MG63 (cell line): Measurements from ENCODE around the gene EIF4B. TPM values are rescaled to one million over a fixed set of nuclear protein-coding genes. Genes with fewer than 3 reads are reported as not detected.
"Not testable (repeated sequence)": the region's sequence is repeated elsewhere in the genome, so short reads cannot be mapped to it uniquely, and the experiment has no call there.

ENCODE experiments used
- DNase-seq: peaks from one replicate; pipeline ENCODE4 v3.0.0-alpha.2; 2020
- H3K27me3 ChIP-seq: fragments of 250-450 bp; sonication (Bioruptor Pico); 2 replicates; pipeline ENCODE4 v1.5.1; 2020; ENCODE audit warnings: mild to moderate bottlenecking, moderate library complexity
- H3K36me3 ChIP-seq: fragments of 250-450 bp; sonication (Bioruptor Pico); 2 replicates; pipeline ENCODE4 v1.5.1; 2020; ENCODE audit warnings: mild to moderate bottlenecking, moderate library complexity
- H3K4me3 ChIP-seq: fragments of 250-450 bp; sonication (Bioruptor Pico); 2 replicates; pipeline ENCODE4 v1.5.1; 2020; ENCODE audit warnings: mild to moderate bottlenecking, moderate library complexity
- H3K9me3 ChIP-seq: fragments of 250-450 bp; sonication (Bioruptor Pico); 2 replicates; pipeline ENCODE4 v1.5.1; 2020; ENCODE audit warnings: mild to moderate bottlenecking, moderate library complexity
- total RNA-seq: library from RNA; depleted of rRNA; stranded (reverse); fragments of >200 nt; shearing (Covaris generic); gene quantifications from 2 replicates; pipeline ENCODE4 v1.2.3, GENCODE V29; 2014; ENCODE audit warnings: low replicate concordance

The EIF4B gene
- total RNA-seq, 1 experiment from 2014 or later: 684 TPM

- no peak for DNase-seq
- no peaks in the 10 kb centered on the region for H3K27me3 ChIP-seq
Observed at GRCh38 chr12:52988898-52989297, 17.4 kb upstream of the EIF4B start.

GRCh38 chr12:52990206-52990605, 16.1 kb upstream of the EIF4B start:
- peak; percentile 17 for DNase-seq
- no peaks in the 10 kb centered on the region for H3K36me3 ChIP-seq
- H3K4me3 ChIP-seq: no peak overlapping the region
- no peaks in the 10 kb centered on the region for H3K9me3 ChIP-seq
- H3K27me3 ChIP-seq: no peaks in the 10 kb centered on the region

More at GRCh38 chr12:52988898-52989297, 17.4 kb upstream of the EIF4B start:
- no peaks in the 10 kb centered on the region for H3K9me3 ChIP-seq
- no peaks in the 10 kb centered on the region for H3K36me3 ChIP-seq
- no peak overlapping the region for H3K4me3 ChIP-seq

GRCh38 chr12:52992240-52992639, 14.0 kb upstream of the EIF4B start:
- not testable (repeated sequence) for DNase-seq, H3K36me3 ChIP-seq, H3K4me3 ChIP-seq, H3K27me3 ChIP-seq, H3K9me3 ChIP-seq

- H3K36me3 ChIP-seq: no peaks in the 10 kb centered on the region
- H3K27me3 ChIP-seq: no peaks in the 10 kb centered on the region
- peak; percentile 9 for DNase-seq
- H3K4me3 ChIP-seq: no peak overlapping the region
- H3K9me3 ChIP-seq: no peaks in the 10 kb centered on the region
Observed at GRCh38 chr12:52992699-52993557, 13.3 kb upstream of the EIF4B start.

GRCh38 chr12:52993558-52993869, 12.7 kb upstream of the EIF4B start:
- H3K27me3 ChIP-seq: no peaks in the 10 kb centered on the region
- no peak for DNase-seq
- H3K9me3 ChIP-seq: no peaks in the 10 kb centered on the region
- no peak overlapping the region for H3K4me3 ChIP-seq
- H3K36me3 ChIP-seq: no peaks in the 10 kb centered on the region

GRCh38 chr12:53004178-53004577, 2.1 kb upstream of the EIF4B start:
- H3K9me3 ChIP-seq: no peaks in the 10 kb centered on the region
- H3K4me3 ChIP-seq: no peak overlapping the region
- peaks cover 22% of the 10 kb centered on the region for H3K36me3 ChIP-seq
- H3K27me3 ChIP-seq: no peaks in the 10 kb centered on the region
- DNase-seq: peak; percentile 60

- Histone ChIP-seq H3K4me3 (peak overlapping the region; percentile 94; the same call in 1 of the 2 replicates), H3K27me3 (no peaks in the 10 kb centered on the region), H3K36me3 (peaks cover 26% of the 10 kb centered on the region), H3K9me3 (no peaks in the 10 kb centered on the region)
- DNase-seq: peak; percentile 10
Observed at GRCh38 chr12:53004582-53004981, 1.7 kb upstream of the EIF4B start.

- no peak for DNase-seq
- H3K36me3 ChIP-seq: peaks cover 34% of the 10 kb centered on the region
- H3K9me3 ChIP-seq: no peaks in the 10 kb centered on the region
- H3K27me3 ChIP-seq: no peaks in the 10 kb centered on the region
- H3K4me3 ChIP-seq: peak overlapping the region; percentile 94
Observed at GRCh38 chr12:53005215-53005985, 856 bp upstream of the EIF4B start.

- H3K36me3 ChIP-seq: peaks cover 49% of the 10 kb centered on the region
- DNase-seq: peak; percentile 86
- peak overlapping the region; percentile 94 for H3K4me3 ChIP-seq
- H3K9me3 ChIP-seq: no peaks in the 10 kb centered on the region
- no peaks in the 10 kb centered on the region for H3K27me3 ChIP-seq
Observed at GRCh38 chr12:53006810-53007309, 604 bp downstream of the EIF4B start.

- Histone ChIP-seq H3K4me3 (peak overlapping the region; percentile 94), H3K27me3 (no peaks in the 10 kb centered on the region), H3K9me3 (no peaks in the 10 kb centered on the region), H3K36me3 (peaks cover 53% of the 10 kb centered on the region)
- no peak for DNase-seq
Observed at GRCh38 chr12:53007343-53007742, 1.1 kb downstream of the EIF4B start.

GRCh38 chr12:53008760-53009159, 2.5 kb downstream of the EIF4B start:
- peak overlapping the region; percentile 94 for H3K4me3 ChIP-seq
- peaks cover 67% of the 10 kb centered on the region for H3K36me3 ChIP-seq
- peak; percentile 5 for DNase-seq
- H3K27me3 ChIP-seq, H3K9me3 ChIP-seq: not testable (repeated sequence)

GRCh38 chr12:53010955-53011354, 4.7 kb downstream of the EIF4B start:
- Histone ChIP-seq H3K4me3 (no peak overlapping the region), H3K36me3 (peaks cover 85% of the 10 kb centered on the region), H3K9me3 (no peaks in the 10 kb centered on the region), H3K27me3 (no peaks in the 10 kb centered on the region)
- DNase-seq: no peak

- Histone ChIP-seq H3K27me3 (no peaks in the 10 kb centered on the region), H3K9me3 (no peaks in the 10 kb centered on the region), H3K36me3 (peaks cover 92% of the 10 kb centered on the region), H3K4me3 (no peak overlapping the region)
- DNase-seq: no peak
Observed at GRCh38 chr12:53011889-53012288, 5.6 kb downstream of the EIF4B start.

- no peak for DNase-seq
- H3K9me3 ChIP-seq: no peaks in the 10 kb centered on the region
- H3K27me3 ChIP-seq: no peaks in the 10 kb centered on the region
- H3K4me3 ChIP-seq: no peak overlapping the region
- peaks cover 96% of the 10 kb centered on the region for H3K36me3 ChIP-seq
Observed at GRCh38 chr12:53012928-53013327, 6.7 kb downstream of the EIF4B start.

- Histone ChIP-seq H3K27me3 (no peaks in the 10 kb centered on the region), H3K4me3 (no peak overlapping the region), H3K9me3 (no peaks in the 10 kb centered on the region), H3K36me3 (peaks cover 93% of the 10 kb centered on the region)
- no peak for DNase-seq
Observed at GRCh38 chr12:53014709-53015108, 8.5 kb downstream of the EIF4B start.

- H3K36me3 ChIP-seq: peaks cover 90% of the 10 kb centered on the region
- DNase-seq: no peak
- no peak overlapping the region for H3K4me3 ChIP-seq
- no peaks in the 10 kb centered on the region for H3K9me3 ChIP-seq
- H3K27me3 ChIP-seq: no peaks in the 10 kb centered on the region
Observed at GRCh38 chr12:53025250-53025649, 19.0 kb downstream of the EIF4B start.

- H3K36me3 ChIP-seq: peaks cover 89% of the 10 kb centered on the region
- DNase-seq, H3K9me3 ChIP-seq, H3K4me3 ChIP-seq, H3K27me3 ChIP-seq: not testable (repeated sequence)
Observed at GRCh38 chr12:53027014-53027413, 20.8 kb downstream of the EIF4B start.
